Measurements from ENCODE around the gene KRT5. TPM values are rescaled to one million over a fixed set of nuclear protein-coding genes. Genes with fewer than 3 reads are reported as not detected.

The KRT5 gene
- total and polyA plus RNA-seq, 2 of the 13 experiments (the other 11 are each of a cell fraction or from before 2014, with no cell fraction given) = 0.08 TPM; not detected in 1

DNA sequence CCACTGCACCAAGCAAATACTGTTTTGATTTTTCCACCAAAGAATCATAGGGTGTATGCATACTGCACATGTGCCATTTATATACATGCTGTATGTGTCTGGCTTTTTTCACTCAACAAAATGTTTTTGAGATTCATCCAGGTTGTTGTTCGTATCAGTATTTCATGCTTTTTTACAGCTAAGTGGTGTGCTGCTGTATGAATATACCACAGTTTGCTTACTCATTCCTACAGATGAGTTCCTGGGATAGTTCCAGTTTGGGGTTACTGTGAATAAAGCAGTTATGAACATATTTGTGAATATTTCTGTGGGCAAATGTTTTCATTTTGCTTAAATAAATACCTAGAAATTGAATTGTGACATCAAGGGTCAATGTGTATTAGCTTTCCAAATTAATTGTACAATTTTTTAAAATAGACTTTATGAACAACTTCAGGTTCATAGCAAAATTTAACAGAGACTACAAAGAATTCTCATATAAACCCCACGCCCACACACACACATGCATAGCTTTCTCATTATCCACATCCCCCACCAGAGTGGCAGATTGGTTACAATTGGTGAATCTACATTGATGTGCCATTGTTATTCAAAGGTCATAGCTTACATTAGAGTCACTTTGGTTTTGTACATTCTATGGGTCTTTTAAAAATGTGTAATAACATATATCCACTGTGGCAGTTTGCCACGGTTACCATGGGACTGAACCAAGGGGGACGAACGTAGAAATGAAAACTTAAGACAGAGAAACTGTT is 20.2 kb downstream of the KRT5 start:
- POLR2A ChIA-PET = no interaction called here
- H3K27ac ChIP-seq (ENCODE audit: extremely low read length, insufficient read depth, low read length) = no peak overlapping the region
- ATAC-seq (no peak), FAIRE-seq (no peak), DNase-seq (ENCODE audit: low spot score) (no peak)
- intact Hi-C loops (cut with micrococcal nuclease; ENCODE audit: unreplicated experiment) (no loop called here), in situ Hi-C loops (cut with HindIII; ENCODE audit: extremely low pct_ligation_motif_present, low pct_unique_long_range_greater_than_20kb) (no loop called here)
- H3K9ac ChIP-seq (ENCODE audit: insufficient read depth, low read depth, low read length) = no peak overlapping the region
- H4K20me1 ChIP-seq (ENCODE audit: insufficient read depth, low read length) = no peaks in the 10 kb centered on the region
- H3K79me2 ChIP-seq (ENCODE audit: insufficient read depth, low read length) = no peaks in the 10 kb centered on the region
- BruUV-seq (replicated peaks) = no TSS peak
- no peaks in the 10 kb centered on the region for H3K36me3 ChIP-seq (replicated peaks in 1 of 2; ENCODE audit: control insufficient read depth in 1 of 2, insufficient read depth in 2 of 2, low read length in 2 of 2)
- H3K4me2 ChIP-seq (ENCODE audit: low read depth, low read length) = no peak overlapping the region
- CTCF ChIA-PET (ENCODE audit: low intra/inter-chr PET ratio, low total read pairs) = no interaction called here
- peaks cover 0 to 3% of the 10 kb centered on the region in 2 experiments; a peak in 2 of 5 replicates for H3K27me3 ChIP-seq (ENCODE audit: control insufficient read depth in 1 of 2, insufficient read depth in 2 of 2, low read length in 2 of 2)
- H3K9me3 ChIP-seq (ENCODE audit: low read length) = no peaks in the 10 kb centered on the region
- no peak overlapping the region for H3K4me3 ChIP-seq (replicated peaks in 1 of 3; ENCODE audit: insufficient read depth in 1 of 3, low read depth in 2 of 3, low read length in 3 of 3)
- WGBS (ENCODE audit: low lambda C conversion rate) = 8% methylated on average over 5 of the region's 5 CpGs
- 0 out of 2 replicates have a peak, but pooled peaks cover 3% of the 10 kb centered on the region for H3K4me1 ChIP-seq (ENCODE audit: insufficient read depth, low read length)
- TF ChIP-seq SKI (IDR thresholded peaks at IDR 0.05; ENCODE audit: partially characterized antibody) = no peak
- TF ChIP-seq, protein P1, sequence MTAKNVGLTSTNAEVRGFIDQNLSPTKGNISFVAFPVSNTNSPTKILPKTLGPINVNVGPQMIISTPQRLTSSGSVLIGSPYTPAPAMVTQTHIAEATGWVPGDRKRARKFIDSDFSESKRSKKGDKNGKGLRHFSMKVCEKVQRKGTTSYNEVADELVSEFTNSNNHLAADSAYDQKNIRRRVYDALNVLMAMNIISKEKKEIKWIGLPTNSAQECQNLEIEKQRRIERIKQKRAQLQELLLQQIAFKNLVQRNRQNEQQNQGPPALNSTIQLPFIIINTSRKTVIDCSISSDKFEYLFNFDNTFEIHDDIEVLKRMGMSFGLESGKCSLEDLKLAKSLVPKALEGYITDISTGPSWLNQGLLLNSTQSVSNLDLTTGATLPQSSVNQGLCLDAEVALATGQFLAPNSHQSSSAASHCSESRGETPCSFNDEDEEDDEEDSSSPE (CRISPR knock-in tag; IDR thresholded peaks at IDR 0.05) = no peak
- TF ChIP-seq, protein P2, sequence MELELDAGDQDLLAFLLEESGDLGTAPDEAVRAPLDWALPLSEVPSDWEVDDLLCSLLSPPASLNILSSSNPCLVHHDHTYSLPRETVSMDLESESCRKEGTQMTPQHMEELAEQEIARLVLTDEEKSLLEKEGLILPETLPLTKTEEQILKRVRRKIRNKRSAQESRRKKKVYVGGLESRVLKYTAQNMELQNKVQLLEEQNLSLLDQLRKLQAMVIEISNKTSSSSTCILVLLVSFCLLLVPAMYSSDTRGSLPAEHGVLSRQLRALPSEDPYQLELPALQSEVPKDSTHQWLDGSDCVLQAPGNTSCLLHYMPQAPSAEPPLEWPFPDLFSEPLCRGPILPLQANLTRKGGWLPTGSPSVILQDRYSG (CRISPR knock-in tag; IDR thresholded peaks at IDR 0.05) = no peak
- no peak overlapping the region for H2AFZ ChIP-seq (ENCODE audit: low read length)

DNA sequence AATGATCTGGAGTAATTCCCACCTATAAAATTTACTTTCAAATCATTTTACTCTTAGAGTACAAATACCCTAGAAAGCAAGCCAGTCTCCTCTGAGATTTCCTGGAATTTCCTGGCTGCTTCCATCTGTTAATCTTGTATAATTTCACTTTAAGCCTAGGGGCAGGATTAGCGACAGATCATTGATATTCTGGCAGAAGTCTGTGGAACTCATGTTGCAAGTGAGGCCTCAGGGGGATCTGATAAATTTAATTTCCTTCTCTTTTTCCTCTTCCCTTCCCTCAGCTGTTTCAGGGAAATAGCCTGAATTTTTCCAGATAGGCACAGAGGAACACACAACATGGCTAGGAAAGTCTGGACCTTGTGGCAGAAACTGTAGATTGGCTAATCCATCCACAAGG is 21.2 kb downstream of the KRT5 start:
- Histone ChIP-seq H3K36me3 (replicated peaks in 1 of 2; ENCODE audit: control insufficient read depth in 1 of 2, insufficient read depth in 2 of 2, low read length in 2 of 2) (no peaks in the 10 kb centered on the region), H3K4me2 (ENCODE audit: low read depth, low read length) (no peak overlapping the region), H3K9ac (ENCODE audit: insufficient read depth, low read depth, low read length) (no peak overlapping the region), H2AFZ (ENCODE audit: low read length) (no peak overlapping the region), H3K4me1 (ENCODE audit: insufficient read depth, low read length) (0 out of 2 replicates have a peak, but pooled peaks cover 6% of the 10 kb centered on the region), H3K79me2 (ENCODE audit: insufficient read depth, low read length) (no peaks in the 10 kb centered on the region), H3K27me3 (ENCODE audit: control insufficient read depth in 1 of 2, insufficient read depth in 2 of 2, low read length in 2 of 2) (peaks cover 0 to 3% of the 10 kb centered on the region in 2 experiments; a peak in 3 of 5 replicates), H3K4me3 (replicated peaks in 1 of 3; ENCODE audit: insufficient read depth in 1 of 3, low read depth in 2 of 3, low read length in 3 of 3) (no peak overlapping the region), H4K20me1 (ENCODE audit: insufficient read depth, low read length) (no peaks in the 10 kb centered on the region), H3K9me3 (ENCODE audit: low read length) (no peaks in the 10 kb centered on the region), H3K27ac (ENCODE audit: extremely low read length, insufficient read depth, low read length) (no peak overlapping the region)
- BruUV-seq (replicated peaks) = no TSS peak
- no peak for TF ChIP-seq GPN1 (CRISPR knock-in tag; IDR thresholded peaks at IDR 0.05; ENCODE audit: borderline replicate concordance)
- in situ Hi-C loops (cut with HindIII; ENCODE audit: extremely low pct_ligation_motif_present, low pct_unique_long_range_greater_than_20kb) (no loop called here), intact Hi-C loops (cut with micrococcal nuclease; ENCODE audit: unreplicated experiment) (no loop called here)
- ATAC-seq = no peak
- ChIA-PET POLR2A (no interaction called here), CTCF (ENCODE audit: low intra/inter-chr PET ratio, low total read pairs) (no interaction called here)
- 0% methylated on average over 1 of the region's 1 CpG for WGBS (ENCODE audit: low lambda C conversion rate)
- DNase-seq (ENCODE audit: low spot score) = no peak
- no peak for FAIRE-seq
